Measurements from ENCODE around the gene NAP1L4. TPM values are rescaled to one million over a fixed set of nuclear protein-coding genes. Genes with fewer than 3 reads are reported as not detected.

NAP1L4 gene
- total RNA-seq, 1 experiment from 2014 or later: 212 TPM

DNA sequence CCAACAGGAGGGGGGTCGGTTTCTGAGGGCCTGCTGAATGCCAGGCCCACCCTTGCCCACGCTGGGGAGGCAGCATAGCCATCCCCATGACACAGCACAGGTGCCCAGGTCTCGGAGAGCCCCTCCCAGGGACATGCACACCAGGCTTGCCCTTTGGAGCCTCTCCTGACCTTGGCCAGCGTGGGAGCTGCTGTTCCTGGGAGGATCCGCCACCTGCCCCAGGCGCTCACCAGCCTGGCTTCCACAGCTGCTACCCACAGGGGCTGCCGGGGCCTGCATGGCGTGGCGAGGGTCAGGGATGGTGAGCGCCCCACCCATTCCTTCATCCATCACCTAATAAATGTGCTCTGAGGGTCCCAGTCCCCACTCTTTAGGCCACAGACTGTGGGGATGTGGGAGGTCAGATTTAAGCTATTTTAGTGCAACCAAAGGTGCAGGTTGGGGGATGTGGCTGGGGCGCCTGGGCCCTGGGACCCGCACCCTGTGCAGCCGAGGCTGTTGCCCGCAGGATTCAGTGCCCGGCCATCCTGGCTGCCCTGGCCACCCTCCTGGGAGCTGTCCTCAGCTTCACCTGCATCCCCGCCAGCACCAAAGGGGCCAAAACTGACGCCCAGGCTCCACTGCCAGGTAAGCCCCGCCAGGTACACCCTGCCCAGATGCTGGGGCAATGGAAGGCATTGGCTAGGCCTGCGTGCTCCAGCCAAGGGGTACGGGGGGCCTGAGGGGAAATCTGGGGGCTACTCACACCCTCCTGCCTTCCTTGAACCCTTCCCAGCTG, 75.8 kb downstream of the NAP1L4 start:
- Histone ChIP-seq H3K27me3 (ENCODE audit: insufficient read depth, low read length) (no peaks in the 10 kb centered on the region), H4K8ac (replicated peaks; ENCODE audit: insufficient read length, low read depth, low read length) (no peak overlapping the region), H3K9ac (ENCODE audit: extremely low read depth, insufficient read length, low read length) (no peak overlapping the region), H3K18ac (ENCODE audit: insufficient read length, low read depth, low read length) (no peak overlapping the region), H3K14ac (ENCODE audit: insufficient read depth, low read length) (no peak overlapping the region), H4K20me1 (ENCODE audit: control insufficient read depth, insufficient read depth, insufficient read length) (peaks cover 2% of the 10 kb centered on the region), H2BK12ac (ENCODE audit: insufficient read length, low read depth, low read length) (no peak overlapping the region), H2AK5ac (ENCODE audit: insufficient read length, low read length) (no peak overlapping the region), H3K23ac (ENCODE audit: insufficient read length, low read depth, low read length) (no peak overlapping the region), H3K4me1 (ENCODE audit: insufficient read depth, low read length) (no peaks in the 10 kb centered on the region), H2BK5ac (ENCODE audit: insufficient read length, low read length) (no peak overlapping the region), H3K27ac (ENCODE audit: insufficient read length, low read depth, low read length) (no peak overlapping the region), H2BK20ac (ENCODE audit: low read depth, low read length, poor library complexity, severe bottlenecking) (no peak overlapping the region), H3K23me2 (ENCODE audit: insufficient read length, low read depth, low read length, poor library complexity, severe bottlenecking) (no peaks in the 10 kb centered on the region), H3K4me2 (ENCODE audit: insufficient read depth, insufficient read length, low read length) (no peak overlapping the region), H3T11ph (ENCODE audit: low read length) (no peak overlapping the region), H3K9me3 (ENCODE audit: control insufficient read depth, low read depth, low read length) (no peaks in the 10 kb centered on the region), H4K91ac (ENCODE audit: insufficient read length, low read depth, low read length) (no peak overlapping the region), H3K4ac (ENCODE audit: low read depth, low read length) (no peak overlapping the region), H3K79me1 (ENCODE audit: insufficient read depth, low read depth, low read length, poor library complexity, severe bottlenecking) (no peaks in the 10 kb centered on the region), H4K5ac (ENCODE audit: insufficient read length, low read depth, low read length) (no peak overlapping the region), H3K79me2 (ENCODE audit: insufficient read depth, low read length) (no peaks in the 10 kb centered on the region), H2BK120ac (ENCODE audit: low read depth, low read length, poor library complexity, severe bottlenecking) (no peak overlapping the region), H2BK15ac (ENCODE audit: low read depth, low read length) (no peak overlapping the region), H3K56ac (ENCODE audit: insufficient read length, low read depth, low read length) (no peak overlapping the region), H2AFZ (ENCODE audit: low read length) (no peak overlapping the region)
- TF ChIP-seq, protein P1, sequence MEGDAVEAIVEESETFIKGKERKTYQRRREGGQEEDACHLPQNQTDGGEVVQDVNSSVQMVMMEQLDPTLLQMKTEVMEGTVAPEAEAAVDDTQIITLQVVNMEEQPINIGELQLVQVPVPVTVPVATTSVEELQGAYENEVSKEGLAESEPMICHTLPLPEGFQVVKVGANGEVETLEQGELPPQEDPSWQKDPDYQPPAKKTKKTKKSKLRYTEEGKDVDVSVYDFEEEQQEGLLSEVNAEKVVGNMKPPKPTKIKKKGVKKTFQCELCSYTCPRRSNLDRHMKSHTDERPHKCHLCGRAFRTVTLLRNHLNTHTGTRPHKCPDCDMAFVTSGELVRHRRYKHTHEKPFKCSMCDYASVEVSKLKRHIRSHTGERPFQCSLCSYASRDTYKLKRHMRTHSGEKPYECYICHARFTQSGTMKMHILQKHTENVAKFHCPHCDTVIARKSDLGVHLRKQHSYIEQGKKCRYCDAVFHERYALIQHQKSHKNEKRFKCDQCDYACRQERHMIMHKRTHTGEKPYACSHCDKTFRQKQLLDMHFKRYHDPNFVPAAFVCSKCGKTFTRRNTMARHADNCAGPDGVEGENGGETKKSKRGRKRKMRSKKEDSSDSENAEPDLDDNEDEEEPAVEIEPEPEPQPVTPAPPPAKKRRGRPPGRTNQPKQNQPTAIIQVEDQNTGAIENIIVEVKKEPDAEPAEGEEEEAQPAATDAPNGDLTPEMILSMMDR (conservative IDR thresholded peaks at IDR 0.05): no peak
- DNase-seq: no peak
- no peak overlapping the region for H3K4me3 Mint-ChIP-seq
- peak overlapping the region in 1 of 3 experiments; percentile 55; a peak in 1 of 7 replicates for H3K27ac Mint-ChIP-seq
- H3K36me3 Mint-ChIP-seq (ENCODE audit: insufficient read depth in 1 of 3, low read depth in 3 of 3): no peaks in the 10 kb centered on the region; a peak in 1 of 7 replicates
- no peaks in the 10 kb centered on the region for H3K9me3 Mint-ChIP-seq
- H3K27me3 Mint-ChIP-seq (ENCODE audit: low read depth): peaks cover 2% of the 10 kb centered on the region
- no CpG with 5 or more reads among the region's 20 CpGs for WGBS (ENCODE audit: extremely low coverage, insufficient read length, low lambda C conversion rate)
- H3K4me1 Mint-ChIP-seq: peaks cover 10% of the 10 kb centered on the region in 2 experiments; a peak in 3 of 4 replicates

Measured in H9 (cell line).